Effector memory CD4-positive, alpha-beta T cell (primary cell): ENCODE results near the gene ACTN3.

ENCODE experiments used
- DNase-seq, 3 donors: peaks; one replicate each; pipeline ENCODE4 v3.0.0-alpha.2; 2020
- H3K27ac ChIP-seq: 2 replicates; pipeline ENCODE4 v1.7.0; 2013; ENCODE audit warnings: mild to moderate bottlenecking, low read length, moderate library complexity; ENCODE audit not compliant: insufficient read depth, poor library complexity, severe bottlenecking
- H3K27me3 ChIP-seq: replicated peaks from 2 replicates; pipeline ENCODE4 v1.7.0; 2013; ENCODE audit warnings: mild to moderate bottlenecking, low read length; ENCODE audit not compliant: insufficient read depth, control insufficient read depth, poor library complexity, severe bottlenecking
- H3K36me3 ChIP-seq: 2 replicates; pipeline ENCODE4 v1.7.0; 2013; ENCODE audit warnings: mild to moderate bottlenecking, low read length, moderate library complexity; ENCODE audit not compliant: control insufficient read depth, insufficient read depth
- H3K4me1 ChIP-seq: 2 replicates; pipeline ENCODE4 v1.7.0; 2013; ENCODE audit warnings: low read length, mild to moderate bottlenecking; ENCODE audit not compliant: control insufficient read depth, insufficient read depth, poor library complexity, severe bottlenecking
- H3K4me3 ChIP-seq: 2 replicates; pipeline ENCODE4 v1.7.0; 2013; ENCODE audit warnings: low read length, low read depth, mild to moderate bottlenecking; ENCODE audit not compliant: insufficient read depth, poor library complexity, severe bottlenecking
- H3K9me3 ChIP-seq: 2 replicates; pipeline ENCODE4 v1.7.0; 2013; ENCODE audit warnings: mild to moderate bottlenecking, low read length, moderate library complexity; ENCODE audit not compliant: control insufficient read depth

The ACTN3 gene

DNA sequence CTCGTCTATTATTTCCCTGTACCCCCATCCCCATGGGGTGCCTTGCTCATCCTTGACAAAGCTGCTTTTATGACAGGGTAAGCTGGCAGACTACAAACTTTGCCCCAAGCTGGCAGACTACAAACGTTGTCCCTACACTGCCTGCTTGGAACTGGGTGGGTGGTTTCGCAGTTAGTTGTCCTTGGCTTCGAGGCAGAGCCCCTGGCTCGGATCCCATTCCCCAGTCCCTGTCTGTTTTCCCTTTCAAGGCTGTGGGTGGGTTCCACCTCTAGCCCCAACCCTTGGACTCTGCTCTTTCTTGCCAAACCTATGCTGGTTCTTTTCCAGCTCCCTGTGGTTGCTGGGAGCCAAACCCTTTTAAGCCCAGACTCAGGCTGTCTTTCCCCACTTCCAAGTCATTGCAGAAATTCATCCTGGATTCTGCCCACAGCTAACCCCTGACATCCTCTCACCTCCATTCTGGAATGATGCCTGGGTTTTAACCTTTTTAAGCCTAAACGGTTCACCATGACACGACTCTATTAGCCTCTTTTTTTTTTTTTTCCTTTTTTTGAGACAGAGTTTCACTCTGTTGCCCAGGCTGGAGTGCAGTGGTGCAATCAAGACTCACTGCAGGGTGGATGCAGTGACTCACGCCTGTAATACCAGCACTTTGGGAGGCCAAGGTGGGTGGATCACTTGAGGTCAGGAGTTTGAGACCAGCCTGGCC is 60.6 kb downstream of the ACTN3 start:
- no peaks in the 10 kb centered on the region for H3K27me3 ChIP-seq
- no peak for DNase-seq
- H3K4me1 ChIP-seq = no peaks in the 10 kb centered on the region
- no peak overlapping the region for H3K27ac ChIP-seq
- peaks cover 6% of the 10 kb centered on the region for H3K36me3 ChIP-seq
- no peak overlapping the region for H3K4me3 ChIP-seq
- no peaks in the 10 kb centered on the region for H3K9me3 ChIP-seq

DNA sequence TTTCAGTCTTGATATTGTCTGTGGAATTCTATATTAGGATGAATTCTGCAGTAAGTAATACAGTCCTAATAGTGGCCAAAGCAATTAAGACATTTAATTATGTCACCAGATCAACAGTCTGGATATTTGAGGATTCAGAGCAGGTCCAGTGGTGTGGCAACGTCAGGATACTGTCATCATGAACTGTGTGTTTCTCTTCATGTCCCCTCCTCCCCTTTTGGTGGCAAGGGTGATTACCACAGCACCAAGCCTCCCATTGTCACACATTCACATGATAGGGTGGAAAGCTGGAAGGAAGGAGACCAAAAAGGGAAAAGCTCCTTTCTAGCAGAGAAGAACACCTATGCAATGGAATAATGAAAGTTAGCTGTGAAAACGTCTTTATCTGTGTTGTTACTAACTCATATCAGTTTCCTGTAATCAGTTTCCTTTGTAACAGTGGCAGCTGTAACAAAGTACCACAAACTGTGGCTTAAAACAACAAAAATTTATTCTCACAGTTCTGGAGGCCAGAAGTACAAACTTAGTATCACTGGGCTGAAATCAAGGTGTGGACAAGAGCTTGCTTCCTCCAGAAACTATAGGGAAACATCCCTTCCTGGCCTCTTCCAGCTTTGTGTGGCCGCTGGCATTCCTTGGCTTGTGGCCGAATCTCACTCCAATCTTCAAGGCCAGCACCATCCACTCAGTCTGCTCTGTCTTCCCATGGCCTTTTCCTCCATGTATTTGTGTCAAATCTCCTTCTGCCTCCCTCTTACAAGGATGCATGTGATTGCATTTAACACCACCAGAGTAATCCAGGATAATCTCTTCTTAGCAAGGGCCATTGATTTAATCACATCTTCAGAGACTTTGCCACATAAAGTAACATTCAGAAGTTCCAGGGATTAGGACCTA is 63.3 kb downstream of the ACTN3 start:
- Histone ChIP-seq H3K9me3 (no peaks in the 10 kb centered on the region), H3K27ac (peak overlapping the region; percentile 2), H3K4me3 (no peak overlapping the region), H3K4me1 (no peaks in the 10 kb centered on the region), H3K36me3 (peaks cover 6% of the 10 kb centered on the region), H3K27me3 (no peaks in the 10 kb centered on the region)
- DNase-seq = no peak

DNA sequence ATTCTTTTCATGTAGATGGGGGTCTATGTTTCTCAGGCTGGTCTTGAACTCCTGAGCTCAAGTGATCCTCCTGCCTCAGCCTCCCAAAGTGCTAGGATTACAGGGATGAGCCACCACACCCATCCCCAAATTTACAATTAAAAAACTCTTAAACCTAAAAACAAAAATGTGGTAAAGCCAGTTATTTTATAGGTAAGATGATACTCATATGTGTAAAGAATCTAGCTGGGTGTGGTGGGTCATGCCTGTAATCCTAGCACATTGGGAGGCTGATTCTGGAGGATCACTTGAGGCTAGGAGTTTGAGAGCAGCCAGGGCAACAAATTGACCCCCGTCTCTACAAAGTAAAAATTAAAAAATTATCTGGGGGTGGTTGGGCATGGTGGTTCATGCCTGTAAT is 65.8 kb downstream of the ACTN3 start:
- Histone ChIP-seq H3K4me3 (no peak overlapping the region), H3K27ac (no peak overlapping the region), H3K4me1 (peaks cover 8% of the 10 kb centered on the region), H3K36me3 (no peaks in the 10 kb centered on the region), H3K27me3 (no peaks in the 10 kb centered on the region), H3K9me3 (no peaks in the 10 kb centered on the region)
- DNase-seq = no peak
